MM.1S (cell line): ENCODE data around the gene MITF.

ENCODE experiments used
- EZH2 ChIP-seq: fragments of 300-600 bp; sonication (generic); optimal IDR thresholded peaks from 2 replicates; pipeline ENCODE3; 2017; ENCODE audit warnings: low read depth, mild to moderate bottlenecking, antibody characterized with exemption, low read length, mixed read lengths
- EZH2phosphoT487 ChIP-seq: fragments of 300-600 bp; sonication (generic); IDR thresholded peaks from 2 replicates; pipeline ENCODE4 v1.6.1; 2018; ENCODE audit warnings: antibody characterized with exemption, low read length
- TF ChIP-seq, protein P1 (sequence below): fragments of 300-600 bp; sonication (generic); IDR thresholded peaks from 2 replicates; pipeline ENCODE4 v1.5.1; 2016; ENCODE audit warnings: antibody characterized with exemption, low read length, mixed read lengths

DNA sequence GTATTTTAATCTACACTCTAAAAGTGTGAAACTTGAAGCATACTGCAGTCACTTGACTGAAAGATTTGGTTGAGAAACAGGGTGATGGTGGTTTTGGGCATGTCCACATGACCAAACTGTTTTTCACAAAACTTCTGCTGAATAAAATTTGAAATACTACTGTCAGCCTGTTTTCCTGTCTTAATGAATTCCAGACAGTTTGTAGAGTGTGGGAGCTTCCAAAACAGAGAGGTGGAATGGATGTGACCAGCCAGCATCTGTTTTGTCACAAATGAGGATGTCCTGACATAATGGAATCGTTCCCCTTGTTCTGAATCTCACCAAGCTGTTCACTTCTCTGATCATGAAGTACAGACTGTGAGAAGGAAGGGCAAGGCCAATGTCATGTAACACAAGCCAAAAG is 11.8 kb downstream of the MITF start:
- TF ChIP-seq, protein P1, sequence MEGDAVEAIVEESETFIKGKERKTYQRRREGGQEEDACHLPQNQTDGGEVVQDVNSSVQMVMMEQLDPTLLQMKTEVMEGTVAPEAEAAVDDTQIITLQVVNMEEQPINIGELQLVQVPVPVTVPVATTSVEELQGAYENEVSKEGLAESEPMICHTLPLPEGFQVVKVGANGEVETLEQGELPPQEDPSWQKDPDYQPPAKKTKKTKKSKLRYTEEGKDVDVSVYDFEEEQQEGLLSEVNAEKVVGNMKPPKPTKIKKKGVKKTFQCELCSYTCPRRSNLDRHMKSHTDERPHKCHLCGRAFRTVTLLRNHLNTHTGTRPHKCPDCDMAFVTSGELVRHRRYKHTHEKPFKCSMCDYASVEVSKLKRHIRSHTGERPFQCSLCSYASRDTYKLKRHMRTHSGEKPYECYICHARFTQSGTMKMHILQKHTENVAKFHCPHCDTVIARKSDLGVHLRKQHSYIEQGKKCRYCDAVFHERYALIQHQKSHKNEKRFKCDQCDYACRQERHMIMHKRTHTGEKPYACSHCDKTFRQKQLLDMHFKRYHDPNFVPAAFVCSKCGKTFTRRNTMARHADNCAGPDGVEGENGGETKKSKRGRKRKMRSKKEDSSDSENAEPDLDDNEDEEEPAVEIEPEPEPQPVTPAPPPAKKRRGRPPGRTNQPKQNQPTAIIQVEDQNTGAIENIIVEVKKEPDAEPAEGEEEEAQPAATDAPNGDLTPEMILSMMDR = no peak
- no peak for TF ChIP-seq EZH2
- no peak for TF ChIP-seq EZH2phosphoT487
